GM19324 (cell line): Measurements from ENCODE around the gene KRTAP10-1.

Source experiments
- ATAC-seq: cut with Tn5 transposase; IDR thresholded peaks from one replicate; pipeline ENCODE4 v1.9.1; 2021; ENCODE audit warnings: mild to moderate bottlenecking, moderate library complexity; ENCODE audit not compliant: unreplicated experiment, low FRiP score

KRTAP10-1 gene

DNA sequence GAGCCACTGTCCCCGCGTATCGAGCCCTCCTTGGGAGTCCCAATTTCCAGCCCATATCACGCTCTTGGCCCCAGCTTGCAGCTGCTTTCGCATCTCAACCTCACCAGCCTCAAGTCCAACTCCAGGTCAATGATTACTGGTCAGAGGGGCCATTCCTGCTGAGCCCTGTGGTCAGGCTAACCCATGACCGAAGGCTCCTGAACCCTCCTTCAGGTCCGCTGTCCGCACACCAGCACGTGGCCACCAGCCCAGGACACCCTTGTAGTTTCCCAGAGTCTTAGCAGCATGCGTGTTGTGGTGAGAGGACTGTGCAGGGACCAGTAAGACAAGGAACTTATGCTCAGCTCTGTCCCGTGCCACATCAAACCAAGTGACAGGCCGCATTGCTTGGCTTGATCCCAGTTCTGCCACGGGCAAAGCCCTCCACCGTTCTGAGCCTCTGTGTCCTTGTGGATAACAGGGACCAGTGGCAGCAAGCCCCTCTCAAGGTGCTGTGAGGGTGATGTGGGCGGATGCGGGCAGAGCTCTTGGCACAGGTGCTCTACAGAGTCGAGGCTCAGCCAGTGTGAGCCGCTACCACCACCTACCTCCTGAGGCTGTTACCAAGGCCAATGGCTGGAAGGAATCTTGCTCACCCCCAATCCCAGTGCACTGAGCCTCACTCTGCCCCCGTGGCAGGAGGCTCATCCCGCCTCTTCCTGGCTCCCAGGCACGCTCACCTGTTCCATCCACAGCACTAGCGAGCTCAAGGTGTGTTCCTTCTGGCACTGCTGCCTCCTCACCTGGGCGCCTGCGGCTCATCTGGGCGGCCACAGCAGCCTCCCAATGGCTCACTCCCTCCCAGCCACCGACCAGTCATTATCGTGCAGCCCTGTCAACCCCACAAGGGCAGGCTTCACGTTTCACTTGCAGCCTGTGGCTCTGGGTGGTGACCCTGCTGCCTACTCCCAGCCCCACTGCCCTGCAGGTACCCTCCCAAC lies 20.4 kb downstream of the KRTAP10-1 start:
- no peak for ATAC-seq

DNA sequence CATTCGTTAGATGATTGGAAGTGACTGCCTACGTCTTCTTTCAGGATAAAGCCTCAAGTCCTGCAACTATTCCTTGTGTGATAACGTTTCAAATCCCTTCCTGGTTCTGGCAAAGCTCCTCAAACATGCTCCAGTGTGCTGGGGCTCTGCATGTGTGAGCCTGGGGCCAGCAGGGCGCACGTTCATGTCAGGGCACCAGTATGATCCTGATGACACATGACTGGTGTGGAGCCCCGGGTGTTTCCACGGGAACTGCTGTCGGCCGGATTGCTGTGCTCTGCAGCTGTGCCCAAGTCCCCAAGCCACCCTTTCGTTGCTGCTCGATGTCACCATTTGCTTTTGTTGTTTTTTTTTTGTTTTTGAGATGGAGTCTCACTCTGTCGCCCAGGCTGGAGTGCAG lies 21.3 kb downstream of the KRTAP10-1 start:
- no peak for ATAC-seq

DNA sequence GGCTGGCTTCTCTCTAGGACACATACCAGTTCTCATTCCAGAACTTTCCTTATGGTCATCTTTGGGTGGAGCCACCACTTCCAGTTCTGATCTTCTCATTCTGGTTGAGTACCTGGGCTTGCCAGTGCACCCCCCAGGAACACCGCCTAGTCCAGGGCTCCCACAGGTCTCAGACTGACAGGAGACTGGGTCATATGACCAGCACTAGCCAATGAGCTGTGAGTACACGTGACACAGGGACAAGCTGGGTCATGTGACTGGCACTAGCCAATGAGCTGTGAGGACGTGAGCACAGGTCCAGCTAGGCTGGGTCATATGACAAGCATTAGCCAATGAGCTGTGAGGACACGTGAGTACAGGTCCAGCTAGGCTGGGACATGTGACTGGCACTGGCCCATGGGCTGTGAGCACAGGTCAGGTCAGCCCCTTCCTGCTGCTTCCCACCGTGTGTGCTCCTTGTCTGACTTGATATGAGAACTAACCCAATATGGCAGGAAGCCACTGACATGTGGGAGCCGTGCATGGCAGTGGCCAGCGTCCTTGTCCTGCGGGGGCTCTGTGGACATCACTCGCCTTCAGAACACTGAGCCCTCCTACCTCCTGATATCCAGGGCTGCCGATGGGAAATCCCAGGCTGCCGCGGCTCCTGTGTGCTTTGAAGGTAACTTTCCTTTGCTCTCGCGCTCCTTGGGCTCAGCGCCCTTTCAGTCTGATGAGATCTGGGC lies 22.7 kb downstream of the KRTAP10-1 start:
- no peak for ATAC-seq

DNA sequence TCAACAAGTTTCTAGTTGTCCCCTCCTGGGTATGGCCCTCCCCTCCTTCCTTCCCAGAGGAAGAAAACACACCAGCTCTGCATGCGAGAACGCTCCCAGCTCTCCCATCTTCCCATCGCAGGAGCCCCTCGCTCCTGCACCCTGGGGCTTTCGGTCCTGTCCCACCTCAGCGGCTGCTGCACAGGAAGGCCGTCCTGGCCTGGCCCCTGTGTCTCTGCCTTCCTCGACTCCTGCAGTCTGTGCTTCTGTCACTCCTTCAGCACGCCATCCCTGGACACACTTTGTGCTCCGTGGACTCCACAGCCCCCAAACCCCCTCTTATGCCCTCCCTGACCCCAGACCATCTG lies 23.2 kb downstream of the KRTAP10-1 start:
- ATAC-seq: no peak

DNA sequence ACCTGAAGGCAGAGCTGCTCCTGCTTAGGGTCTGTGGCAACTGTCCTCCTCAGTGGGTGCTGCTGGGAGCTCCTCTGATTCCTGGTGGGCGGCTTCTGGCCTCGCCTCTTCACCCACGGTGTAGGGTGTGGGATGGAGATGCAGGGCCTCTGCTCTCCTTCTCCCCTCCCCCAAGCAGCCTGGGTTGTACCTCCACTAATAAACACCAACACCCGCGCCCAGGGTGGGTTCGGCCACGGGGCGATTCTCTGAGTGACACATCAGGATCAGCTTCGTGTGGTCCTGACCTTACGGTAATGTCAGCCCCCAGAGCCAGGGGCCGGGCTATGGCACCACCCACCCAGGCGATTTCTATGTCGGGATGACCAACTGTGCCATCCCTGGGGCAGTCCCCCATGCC lies 23.7 kb downstream of the KRTAP10-1 start:
- ATAC-seq: no peak

DNA sequence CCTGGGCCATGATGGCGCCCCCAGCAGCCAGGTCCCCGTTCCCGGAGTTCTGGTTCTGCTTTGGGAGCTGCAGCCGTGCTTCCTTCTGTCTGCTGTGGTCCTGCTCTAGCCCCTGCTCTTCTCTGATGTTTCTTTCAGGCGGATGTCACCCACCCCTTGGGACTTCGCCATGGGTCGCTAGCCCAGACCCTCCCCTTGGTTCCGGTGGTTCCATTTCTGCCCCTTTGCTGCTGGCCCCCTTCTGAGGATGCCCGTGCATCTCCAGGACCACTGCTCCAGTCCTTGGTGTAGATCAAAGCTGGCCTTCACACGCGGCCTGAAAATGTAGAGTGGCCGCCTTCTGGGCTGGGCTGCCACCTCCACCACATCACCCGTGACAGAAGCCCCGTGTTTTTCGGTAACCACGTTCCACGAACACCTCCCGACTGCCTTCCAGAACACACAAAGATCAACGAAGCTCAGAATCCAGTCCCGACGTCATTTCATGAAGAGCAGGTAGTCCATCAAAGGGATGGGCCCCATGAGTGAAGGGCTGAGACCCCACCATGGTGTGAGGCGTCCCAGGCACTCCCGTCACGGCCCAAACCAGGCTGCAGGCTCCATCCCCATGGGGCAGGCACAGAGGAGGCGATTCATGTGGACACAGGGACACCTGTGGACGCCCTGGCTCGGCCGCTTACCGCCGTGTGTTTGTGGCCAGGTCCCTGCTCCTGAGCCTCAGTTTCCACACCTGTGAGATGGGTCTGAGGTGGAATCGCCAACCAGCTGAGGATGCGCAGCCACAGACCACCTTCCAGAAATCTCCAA lies 24.4 kb downstream of the KRTAP10-1 start:
- ATAC-seq: no peak

DNA sequence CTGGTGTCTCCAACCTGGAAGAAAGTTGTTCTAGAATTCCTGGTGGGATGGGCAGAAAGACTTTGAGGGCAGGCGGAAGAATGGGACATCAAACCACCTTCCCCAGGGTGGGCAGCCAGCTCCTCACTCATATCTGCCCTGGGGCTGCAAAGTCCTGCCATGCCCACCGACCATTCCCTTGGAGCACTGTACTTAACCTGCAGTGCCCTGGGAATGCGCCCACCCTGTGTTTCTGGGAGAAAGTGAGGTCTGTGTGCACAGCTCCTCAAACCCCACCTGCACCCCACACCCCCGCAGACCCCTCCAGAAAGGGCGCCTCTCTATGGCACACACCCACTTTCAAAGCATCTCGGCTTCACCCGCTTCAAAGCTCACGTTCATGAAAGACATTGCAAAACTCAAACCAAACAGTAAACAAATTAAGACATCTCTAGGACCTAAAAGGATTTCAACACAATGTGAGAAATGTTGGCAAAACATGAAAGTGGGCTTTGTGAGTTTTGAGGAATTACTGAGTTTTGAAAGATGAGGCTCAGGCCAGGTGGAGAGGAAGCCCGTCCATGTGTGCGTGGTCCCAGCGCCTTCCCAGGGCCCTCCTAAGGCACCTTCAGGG lies 25.1 kb downstream of the KRTAP10-1 start:
- no peak for ATAC-seq

DNA sequence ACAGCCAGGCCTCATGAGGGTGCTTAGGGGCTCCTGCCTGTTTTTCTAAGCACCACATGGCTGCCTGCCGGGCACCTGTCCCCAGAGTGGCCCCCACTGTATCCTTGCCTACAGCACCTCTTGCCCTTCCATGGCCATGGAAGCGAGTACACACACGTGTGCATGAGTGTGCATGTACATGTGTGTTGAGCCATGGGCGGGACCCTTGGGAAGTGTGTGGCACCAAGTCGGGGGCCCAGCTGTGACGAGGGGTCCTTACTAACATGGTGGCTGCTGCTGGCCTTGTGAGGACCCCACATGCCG lies 25.8 kb downstream of the KRTAP10-1 start:
- ATAC-seq: no peak

DNA sequence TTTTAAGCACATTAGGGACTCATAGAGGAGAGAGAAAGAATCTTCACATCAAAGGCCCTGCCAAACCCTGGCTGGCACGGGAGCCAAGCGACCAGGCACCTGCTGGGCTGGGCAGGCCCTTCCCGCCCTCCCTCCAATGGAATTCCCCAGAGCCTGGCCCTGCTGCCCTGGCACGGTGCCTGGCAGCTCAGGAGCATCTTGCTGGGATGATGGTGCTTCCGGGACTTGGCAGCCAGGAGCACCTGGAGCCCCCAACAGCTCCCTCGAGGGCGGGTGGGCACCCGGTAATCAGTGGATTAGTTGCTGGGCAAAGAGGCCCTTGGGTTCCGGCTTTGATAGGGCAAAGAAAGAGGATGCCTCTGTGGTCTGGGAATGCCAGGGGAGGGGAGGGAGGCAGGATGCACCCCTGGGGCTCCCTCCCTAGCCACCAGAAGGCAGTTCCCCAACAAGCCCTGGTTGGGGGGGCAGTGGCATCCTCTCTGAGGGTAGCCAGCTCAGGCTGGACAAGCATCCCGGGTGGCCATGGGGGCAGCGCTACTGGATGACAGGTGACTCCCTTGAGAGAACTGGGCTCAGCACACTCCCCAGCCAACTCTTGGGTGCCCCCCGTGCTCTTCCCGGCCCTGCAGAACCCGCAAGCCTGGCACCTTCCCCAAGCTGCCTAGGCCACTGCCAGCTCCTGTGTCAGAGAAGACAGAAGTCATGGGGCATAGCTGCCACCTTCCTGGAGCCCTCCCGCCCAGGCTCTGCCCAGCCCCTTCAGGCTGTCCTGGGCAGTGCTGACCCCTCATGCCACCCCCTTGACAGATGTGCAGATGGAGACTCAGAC lies 26.4 kb downstream of the KRTAP10-1 start:
- ATAC-seq: no peak

DNA sequence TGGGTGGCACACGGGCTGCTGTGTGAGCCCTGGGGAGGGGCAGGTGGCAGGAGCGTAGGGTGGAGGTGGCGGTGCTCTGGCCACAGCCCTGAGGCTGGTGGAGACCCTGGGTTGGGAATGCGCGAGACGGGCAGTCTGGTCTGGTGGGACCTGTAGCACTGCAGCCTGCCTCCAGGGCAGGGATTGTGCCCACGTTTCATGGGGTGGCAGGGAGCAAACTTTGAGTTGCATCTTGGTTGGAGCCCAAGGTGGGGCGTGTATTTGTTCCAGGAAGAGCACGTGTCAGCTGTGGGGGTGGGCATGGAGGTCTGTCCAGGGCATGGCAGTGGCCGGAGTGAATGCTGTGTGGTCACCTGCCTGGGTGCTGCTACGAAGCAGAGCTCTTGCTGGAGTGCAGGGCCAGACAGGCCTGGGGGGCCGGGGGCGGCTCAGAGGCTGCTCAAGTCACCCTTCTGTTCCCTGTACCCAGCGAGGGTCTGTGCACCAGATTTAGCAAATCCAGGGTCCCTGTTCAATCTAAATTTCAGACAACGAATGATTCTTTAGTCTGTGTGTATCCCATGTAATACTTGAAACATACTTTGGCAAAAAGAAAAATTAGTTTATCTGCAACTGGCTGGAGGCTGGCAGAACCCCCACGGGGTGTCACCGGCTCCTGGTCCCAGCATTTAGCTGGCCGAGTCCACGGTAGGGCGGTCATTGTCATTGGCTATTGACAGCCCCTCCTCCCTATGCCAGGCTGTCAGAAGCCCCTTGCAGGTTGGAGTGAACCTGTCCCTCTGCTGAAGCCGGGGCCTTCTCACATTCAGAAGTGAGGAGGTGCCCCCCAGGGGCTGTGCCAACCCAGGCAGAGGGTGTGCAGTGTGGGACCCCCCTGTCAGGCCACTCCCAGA lies 27.3 kb downstream of the KRTAP10-1 start:
- ATAC-seq: no peak

DNA sequence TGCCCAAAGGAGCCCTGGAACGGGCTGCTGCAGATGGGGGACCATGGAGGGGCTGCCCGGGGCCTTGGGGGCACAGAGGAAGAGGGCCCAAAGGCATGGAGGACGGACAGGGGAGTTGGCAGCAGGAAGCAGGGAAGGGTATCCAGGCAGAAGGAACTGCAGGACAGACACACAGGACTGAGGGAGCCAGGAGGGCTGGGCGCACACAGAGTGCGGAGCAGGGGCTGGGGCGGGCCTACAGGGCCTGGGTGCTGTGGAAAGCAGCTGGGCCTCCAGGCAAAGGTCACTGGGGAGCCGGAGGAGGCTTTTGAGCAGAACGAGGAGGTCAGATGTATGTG lies 28.1 kb downstream of the KRTAP10-1 start:
- ATAC-seq: no peak

DNA sequence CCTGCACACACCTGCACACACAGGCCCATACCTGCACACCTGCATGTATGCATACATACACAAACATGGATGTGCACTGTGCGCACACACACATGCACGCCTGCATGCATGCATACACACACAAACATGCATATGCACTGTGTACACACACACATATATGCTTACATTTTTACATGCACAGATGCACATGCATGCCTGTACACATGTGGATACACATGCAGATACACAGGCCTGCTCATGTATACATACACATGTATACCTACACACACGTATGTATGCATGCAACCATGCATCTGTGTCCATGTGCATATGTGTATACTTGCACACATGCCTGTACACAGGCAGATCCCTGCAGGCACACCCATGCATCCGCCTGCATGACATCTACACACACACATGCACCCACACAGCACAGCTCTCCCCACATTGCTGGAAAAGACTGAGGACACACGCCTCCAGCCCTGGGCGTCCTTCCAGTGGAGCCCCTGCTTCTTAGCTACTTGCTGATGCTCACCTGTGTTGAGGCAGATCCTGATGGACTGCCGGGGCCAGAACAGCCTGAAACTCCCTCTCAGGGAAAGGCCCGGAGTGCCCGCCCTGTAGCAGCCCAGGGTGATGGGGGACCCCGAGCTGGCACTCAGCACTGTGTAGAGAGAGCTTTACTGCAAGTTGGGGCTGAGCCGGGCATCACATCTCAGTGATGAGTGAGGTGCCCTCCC lies 28.6 kb downstream of the KRTAP10-1 start:
- ATAC-seq: no peak

DNA sequence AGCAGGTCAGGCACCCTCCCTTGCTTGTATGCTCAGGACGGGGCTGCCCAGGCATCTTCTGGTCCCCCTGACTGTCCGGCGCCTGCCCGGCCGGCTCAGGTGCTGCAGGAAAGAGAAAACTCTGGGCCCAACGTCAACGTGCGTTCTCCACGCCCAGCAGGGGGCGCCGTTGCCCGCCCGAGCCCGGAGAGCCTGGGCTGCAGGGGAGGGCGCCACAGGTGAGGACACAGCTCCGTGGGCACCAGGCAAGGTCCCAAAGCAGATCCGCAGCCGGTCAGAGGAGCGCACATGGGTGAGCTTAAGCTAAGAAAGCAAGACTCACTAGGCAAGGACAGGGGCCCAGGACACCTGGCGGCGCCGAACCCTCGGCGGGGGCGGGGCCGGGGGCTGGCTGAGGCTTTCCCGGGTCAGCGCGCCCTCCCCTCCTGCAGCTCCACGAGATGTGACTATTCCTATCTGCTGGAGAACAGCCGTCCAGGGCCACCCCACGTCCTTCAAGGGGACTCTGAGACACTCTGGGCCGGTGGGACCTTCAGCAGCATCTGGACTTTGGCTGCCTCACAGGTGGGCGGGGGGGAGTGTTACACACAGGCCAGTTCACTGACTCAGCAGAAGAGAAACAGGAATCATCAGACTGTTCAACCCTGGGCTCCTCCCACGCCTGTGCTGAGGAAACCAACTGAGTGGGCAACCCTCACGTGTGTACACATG lies 29.3 kb downstream of the KRTAP10-1 start:
- no peak for ATAC-seq

DNA sequence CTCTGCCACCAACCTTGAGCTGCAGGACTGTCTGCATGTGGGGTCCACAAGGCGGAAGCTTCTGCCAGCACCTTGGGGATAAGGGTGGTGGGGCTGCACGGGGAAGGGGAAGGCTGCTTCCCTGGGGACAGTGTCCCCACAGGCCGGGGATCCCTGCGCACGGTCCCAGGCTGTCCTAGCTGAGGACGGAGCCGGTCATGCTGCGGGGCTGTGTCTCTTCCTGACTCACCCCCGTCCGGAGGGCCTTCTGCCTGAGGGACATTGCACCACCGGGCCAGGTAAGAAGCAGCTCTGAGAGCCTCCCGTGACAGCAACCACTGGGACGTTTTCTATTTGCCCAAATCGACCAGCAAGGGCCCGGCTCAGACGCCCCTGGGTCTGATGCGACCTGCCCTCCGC lies 29.9 kb downstream of the KRTAP10-1 start:
- ATAC-seq: no peak

DNA sequence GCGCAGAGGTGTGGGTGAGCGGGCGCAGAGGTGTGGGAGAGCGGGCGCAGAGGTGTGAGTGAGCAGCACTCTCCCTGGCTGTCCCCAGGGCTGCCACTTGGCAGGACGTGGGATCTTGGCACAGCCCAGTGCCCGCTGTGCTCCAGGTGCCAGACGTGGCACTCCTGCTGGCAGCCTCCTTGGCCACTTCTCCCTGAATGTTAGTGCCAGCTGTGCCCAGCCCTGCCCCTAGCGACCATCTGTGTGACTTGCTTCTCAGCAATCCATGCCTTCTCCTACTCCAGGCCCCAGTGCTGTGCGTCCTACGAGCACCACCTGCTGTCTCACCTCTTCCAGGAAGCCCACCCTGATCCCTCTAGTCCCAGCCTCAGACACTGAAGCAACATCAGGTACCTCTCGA lies 30.5 kb downstream of the KRTAP10-1 start:
- ATAC-seq: no peak

DNA sequence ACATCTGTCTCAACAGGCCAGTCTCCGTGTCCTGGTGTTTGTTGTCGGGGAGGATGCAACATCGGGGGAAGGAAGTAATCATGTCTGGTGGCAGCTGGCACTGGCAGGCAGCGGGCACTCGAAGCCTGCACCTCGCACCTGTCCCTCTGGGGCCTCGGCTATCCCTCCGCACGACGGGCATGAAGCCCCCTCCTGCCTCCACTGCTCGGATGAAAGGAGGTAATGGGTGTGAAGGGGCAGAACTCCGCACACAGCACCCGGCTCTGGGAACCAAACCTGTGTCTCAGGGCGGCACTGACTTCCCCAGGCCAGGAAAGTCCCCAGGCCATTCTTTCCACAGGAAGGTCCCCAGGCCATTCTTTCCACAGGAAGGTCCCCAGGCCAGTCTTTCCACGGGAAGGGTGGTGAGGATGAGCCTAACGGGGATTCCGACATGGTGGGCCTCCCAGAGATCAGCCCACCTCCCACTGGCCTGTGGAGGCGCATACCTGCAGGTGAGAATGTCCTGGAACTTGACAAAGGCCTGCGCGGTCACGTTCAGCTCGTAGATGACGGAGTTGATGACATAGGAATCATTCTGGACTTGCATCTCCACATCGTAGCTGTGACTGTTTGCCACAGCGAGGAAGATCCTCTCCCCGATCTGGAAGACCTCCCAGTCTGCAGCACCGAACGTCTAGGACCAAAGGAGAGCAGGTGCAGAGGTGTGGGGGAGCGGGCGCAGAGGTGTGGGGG lies 31.1 kb downstream of the KRTAP10-1 start:
- no peak for ATAC-seq

DNA sequence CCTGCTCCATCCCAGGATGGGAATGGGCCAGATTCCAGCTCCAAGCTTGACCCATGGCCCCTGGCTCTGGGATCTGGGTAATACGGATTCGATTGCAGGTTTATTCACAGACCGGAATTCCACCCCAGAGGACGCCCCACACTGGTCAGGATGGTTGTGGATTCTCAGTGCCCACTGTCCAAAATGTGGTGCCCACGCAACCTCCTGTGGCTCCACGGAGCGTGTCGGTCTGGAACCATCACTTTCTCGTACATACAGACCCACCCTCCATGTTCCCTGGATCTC lies 31.6 kb downstream of the KRTAP10-1 start:
- no peak for ATAC-seq
